CD1c-positive myeloid dendritic cell (primary cell): ENCODE data around the gene GJA3.
A peak's percentile ranks its signal among the peaks of the same experiment; 100 is the strongest.
"Not testable (repeated sequence)": the region's sequence is repeated elsewhere in the genome, so short reads cannot be mapped to it uniquely, and the experiment has no call there.

Source experiments
- DNase-seq: peaks from one replicate; pipeline ENCODE4 v3.0.0-alpha.2; 2016; ENCODE audit errors: extremely low spot score

The GJA3 gene

DNA sequence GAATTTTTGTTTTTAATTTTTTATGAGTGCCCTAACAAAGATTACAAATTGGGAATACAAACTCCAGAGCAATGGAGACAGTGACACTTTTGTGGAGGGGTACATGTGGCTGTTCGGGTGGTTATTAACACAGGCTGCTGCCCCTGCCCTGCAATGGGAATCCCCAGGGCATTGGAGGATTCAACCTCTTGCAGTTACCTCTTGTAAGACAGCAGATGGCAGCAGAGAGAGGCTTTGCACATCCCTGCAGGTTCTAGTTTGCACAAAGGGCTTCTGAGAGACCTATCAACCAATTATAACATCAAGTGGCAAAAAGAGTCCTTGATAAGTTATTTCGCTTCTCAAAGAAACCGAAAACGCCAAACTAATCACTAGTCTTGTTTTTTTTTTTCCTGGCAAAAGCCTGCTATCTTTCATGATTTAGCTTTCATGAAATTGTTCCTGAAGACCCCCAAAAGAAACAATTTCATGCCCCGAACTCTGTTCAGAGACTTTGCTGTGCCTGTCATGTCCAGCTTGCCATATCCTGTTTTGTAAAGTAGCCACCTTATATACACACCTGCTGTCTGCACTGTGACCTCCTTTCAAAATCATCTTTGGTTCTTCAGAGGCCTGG is 21.5 kb upstream of the GJA3 start:
- peak; percentile 83 for DNase-seq

GRCh38 chr13:20181188-20181587 is 20.3 kb upstream of the GJA3 start:
- no peak for DNase-seq

- no peak for DNase-seq
These were observed 17.3 kb upstream of the GJA3 start for GRCh38 chr13:20178156-20178555.

GRCh38 chr13:20177049-20177831 is 16.4 kb upstream of the GJA3 start:
- DNase-seq = no peak

DNA sequence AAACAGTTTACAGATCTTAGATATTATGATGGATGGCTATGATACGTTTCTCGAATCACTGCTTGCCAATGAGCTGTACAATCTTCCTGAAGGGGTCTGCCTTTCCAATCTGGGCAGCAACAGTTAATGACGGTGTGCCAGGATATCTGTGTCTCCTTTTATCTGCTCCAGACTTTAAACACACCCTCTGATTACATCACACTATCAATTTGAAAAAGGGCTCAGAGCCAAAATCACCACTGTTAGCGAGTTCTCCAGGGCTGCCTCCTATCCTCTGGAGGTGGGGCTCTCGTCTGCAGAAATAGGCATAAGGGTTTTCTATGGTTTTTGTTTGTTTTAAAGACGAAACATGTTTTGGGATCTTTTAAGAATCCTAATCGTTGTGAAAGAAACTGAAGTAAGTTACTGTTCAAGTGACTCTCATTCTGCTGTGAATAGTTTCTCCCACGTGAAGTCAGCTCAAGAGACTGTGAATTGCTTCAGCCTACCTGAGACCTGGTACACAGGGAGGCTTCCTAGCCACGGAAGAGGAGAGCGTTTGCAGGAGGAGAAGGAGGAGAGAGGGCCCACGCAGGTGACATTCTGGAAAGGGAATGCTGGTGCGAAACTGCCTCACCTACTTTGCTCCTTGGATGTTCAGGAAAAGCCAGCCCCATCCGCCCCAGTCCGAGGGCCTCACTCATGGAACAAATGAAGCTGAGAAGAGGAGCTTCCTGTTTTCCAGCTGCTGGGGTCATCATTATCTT is 15.2 kb upstream of the GJA3 start:
- DNase-seq = no peak

- no peak for DNase-seq
These were observed 14.5 kb upstream of the GJA3 start for GRCh38 chr13:20175406-20175794.

DNA sequence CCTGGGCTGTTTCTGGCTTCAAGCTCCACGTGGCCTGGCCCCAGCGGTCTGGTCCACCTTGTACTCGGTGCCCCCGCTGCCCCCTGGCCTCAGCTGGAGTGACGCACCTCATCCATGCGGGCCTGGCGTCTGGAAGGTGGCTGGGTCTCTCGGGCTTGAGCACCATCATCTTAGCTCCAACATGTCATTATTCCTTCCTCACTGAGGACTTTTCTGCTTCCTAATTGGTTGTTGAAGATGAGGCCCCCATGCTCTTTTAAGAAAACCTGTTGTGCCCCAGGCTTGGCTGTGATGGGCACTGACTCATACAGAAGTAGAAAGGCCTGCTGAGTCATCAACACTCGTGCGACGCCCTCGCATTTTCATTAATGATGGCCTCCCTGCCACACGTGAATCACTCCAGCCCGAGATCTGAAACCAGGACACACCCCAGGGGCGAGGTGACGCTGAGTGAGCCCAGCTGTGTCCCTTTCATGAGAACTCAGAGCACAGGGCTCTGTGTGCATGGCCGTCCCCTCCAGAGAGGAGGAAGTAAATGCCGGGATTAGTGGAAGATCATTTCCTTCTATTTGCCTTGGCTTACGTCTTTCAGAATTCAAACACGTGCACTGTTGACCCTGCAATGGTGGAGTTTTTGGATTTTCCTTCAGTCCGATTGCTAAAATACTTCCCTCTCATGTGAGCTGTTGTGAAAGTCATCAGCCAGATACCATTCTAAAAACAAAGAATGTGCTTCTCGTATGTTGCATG is 14.0 kb upstream of the GJA3 start:
- peak; percentile 98 for DNase-seq

DNA sequence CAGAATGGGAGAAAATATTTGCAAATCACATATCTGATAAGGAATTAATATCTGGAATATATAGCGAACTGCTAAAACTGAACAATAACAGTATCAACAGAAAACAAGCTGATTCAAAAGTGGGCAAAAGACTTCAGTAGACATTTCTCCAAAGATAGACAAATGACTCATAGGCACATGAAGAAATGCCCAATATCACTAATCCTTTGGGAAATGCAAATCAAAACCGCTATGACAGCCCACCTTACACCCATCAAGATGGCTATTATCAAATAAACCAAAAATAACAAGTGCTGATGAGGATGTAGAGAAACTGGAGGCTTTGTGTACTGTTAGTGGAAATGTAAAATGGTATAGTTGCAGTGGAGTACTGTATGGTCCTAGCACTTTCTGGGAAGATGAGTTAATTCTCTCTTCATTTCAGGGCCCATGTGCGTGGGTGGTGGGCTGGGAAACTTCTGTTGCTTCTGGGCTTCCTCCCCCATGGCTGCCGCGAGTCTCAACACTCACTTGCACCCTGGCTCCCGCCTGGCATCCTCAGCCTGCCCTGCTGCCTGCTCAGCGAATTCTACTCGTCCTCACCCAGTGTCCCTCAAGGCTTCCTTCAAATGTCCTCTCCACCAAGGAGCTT is 12.4 kb upstream of the GJA3 start:
- peak; percentile 42 for DNase-seq

- no peak for DNase-seq
These were observed 10.5 kb upstream of the GJA3 start for GRCh38 chr13:20171364-20171763.

DNA sequence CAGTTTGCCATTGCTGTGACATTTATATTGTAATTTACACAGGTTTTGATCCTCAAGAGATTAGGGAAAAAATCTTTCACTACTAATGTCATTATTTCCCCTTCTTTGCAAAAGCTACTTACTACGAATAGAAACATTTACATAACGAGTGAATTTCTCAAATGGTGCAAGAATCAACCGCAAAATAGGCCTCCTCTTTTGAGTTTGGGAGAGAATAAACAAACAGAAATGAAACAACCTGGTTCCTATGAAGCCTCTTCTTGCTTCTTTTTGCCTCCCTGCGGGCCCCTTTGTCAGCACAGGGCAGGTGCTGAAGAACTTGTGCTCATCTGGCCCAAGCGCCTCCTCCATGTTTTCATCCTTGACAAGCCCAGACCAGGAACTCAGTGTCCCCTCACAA is 10.1 kb upstream of the GJA3 start:
- no peak for DNase-seq

DNA sequence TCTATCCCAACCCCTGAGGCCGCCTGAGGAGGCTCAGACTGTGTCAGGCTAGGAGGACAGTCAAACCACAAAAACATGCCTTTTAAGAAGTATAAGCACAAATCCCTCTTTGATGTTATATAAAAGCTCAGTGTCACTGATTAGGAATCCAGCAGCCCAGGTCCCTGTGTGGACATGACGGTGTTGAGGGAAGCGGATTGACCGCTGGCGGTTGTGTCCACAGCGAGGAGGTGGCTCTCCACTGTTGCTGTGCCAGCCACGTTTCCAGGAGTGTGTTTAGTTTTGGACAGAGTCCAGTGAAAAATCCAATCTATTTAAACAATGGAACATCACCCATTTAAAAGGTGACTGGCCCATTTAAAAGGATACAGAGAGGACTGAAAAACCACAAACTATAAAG is 7.5 kb upstream of the GJA3 start:
- DNase-seq = no peak

- no peak for DNase-seq
These were observed 4.8 kb upstream of the GJA3 start for GRCh38 chr13:20165417-20166257.

GRCh38 chr13:20161951-20162300 is 1.1 kb upstream of the GJA3 start:
- no peak for DNase-seq

GRCh38 chr13:20161275-20161950 is 561 bp upstream of the GJA3 start:
- peak; percentile 64 for DNase-seq

DNA sequence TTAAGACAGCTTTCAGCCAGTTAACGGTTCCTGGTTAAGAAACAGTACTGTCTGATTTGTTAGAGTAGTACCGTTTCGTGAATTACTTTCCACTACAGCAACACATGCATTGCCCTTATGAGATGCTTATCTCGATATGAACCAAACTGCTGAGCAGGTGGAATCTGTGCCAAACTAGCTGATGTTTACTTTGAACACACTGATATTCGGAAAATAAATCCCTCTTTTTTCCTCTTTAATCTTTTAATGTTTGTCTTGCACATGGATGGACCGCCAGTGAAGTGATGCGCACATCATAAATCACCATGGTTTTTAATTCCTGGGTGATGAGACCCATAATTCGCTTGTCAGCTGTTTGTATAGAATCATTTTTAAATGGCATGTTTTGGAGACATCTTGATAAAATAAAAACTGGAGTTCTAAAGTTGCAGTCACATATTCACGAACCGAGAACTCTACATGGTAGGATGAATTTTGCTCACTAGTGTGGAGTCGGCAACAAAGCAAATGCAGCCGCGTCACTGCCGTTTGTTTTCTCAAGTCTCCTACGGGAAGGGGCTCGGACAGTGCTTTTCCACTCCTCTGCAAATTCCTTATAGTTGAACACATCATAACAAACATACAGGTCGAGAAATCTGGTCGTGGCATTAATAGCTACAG is 1.1 kb downstream of the GJA3 start:
- no peak for DNase-seq

DNA sequence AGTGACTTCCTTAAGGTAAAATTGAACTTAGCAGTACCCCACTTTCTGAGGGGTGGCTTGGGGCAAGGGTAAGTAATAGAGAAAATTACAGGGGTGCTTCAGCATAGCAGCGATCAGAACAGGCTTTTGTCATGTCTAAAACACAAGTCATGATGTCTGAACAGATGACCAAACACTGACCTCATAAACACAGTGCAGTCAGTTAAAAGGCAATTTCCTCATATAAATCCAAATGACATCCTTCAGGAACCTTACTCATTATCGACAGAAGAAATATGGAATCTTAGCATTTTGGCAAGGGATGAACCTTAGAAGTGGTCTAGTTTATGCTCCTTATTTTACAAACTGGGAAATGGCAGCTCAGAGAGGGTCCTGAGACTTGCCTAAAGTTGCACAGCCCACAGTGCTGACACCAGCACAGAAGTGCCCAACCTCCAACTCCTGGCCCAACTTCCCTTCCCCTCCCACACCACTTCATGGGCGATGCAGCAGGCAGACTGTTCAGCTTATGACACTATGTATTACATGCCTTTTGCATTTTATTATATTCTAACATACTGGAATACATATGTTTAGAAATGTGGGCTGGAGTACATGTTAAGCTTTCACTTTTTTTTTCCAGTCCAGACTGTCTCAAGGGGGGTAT is 3.6 kb downstream of the GJA3 start:
- DNase-seq = peak; percentile 71

GRCh38 chr13:20156702-20157101 is 4.2 kb downstream of the GJA3 start:
- no peak for DNase-seq

DNA sequence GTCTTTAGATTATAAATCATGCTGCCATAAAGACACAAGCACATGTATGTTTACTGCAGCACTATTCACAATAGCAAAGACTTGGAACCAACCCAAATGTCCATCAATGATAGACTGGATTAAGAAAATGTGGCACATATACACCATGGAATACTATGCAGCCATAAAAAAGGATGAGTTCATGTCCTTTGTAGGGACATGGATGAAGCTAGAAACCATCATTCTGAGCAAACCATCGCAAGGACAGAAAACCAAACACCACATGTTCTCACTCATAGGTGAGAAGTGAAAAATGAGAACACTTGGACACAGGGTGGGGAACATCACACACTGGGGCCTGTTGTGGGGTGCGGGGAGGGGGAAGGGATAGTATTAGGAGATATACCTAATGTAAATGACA is 7.6 kb downstream of the GJA3 start:
- not testable (repeated sequence) for DNase-seq

DNA sequence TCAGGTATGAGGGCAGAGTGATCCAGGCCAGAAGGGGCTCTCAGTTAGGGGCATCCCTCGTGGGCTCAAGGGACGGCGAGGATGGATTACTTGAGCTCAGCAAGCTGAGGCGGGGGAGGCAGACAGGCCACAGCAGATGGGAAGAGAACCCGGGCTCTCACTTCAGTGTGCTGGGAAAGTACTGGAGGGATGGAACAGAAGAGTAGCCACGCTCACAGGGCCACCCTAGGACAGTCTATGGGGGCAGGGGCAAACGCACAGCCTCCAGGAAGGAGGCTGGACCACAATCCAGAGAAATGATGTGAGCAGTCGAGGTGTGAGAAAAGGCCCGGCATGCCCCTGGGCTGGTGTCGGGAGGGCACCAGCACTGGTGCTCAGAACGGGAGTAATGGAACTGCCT is 9.2 kb downstream of the GJA3 start:
- DNase-seq = no peak
